ENCODE measurements around the gene SCRG1. TPM values are rescaled to one million over a fixed set of nuclear protein-coding genes. Genes with fewer than 3 reads are reported as not detected.
A peak's percentile ranks its signal among the peaks of the same experiment; 100 is the strongest.

Gene SCRG1
- total RNA-seq, 1 donor from 2014 or later: 0.49 TPM

GRCh38 chr4:173371292-173372192 lies 27.4 kb downstream of the SCRG1 start:
- Histone ChIP-seq H3K36me3 (no peaks in the 10 kb centered on the region), H3K27me3 (no peaks in the 10 kb centered on the region), H3K4me3 (peak overlapping the region; percentile 88 to 89), H3K4me1 (peaks cover 47% of the 10 kb centered on the region), H3K27ac (peak overlapping the region; percentile 99), H3K9me3 (no peaks in the 10 kb centered on the region)
- peak in 1 of 2 donors; percentile 92 for DNase-seq (ENCODE audit: extremely low spot score in 2 of 2)
- TF ChIP-seq CTCF (IDR thresholded peaks at IDR 0.05) (no peak), POLR2AphosphoS5 (IDR thresholded peaks at IDR 0.05; ENCODE audit: insufficient read depth in 1 of 2, low read depth in 1 of 2) (peak; percentile 61 to 69)
- intact Hi-C loops (cut with DNase I): no loop called here

GRCh38 chr4:173370477-173371291 lies 28.2 kb downstream of the SCRG1 start, which contains the start of gene SAP30:
Gene SAP30, plus strand, starts transcription at chr4:173370954. Its CDS starts 229 bp downstream, at chr4:173371183.
- DNase-seq (ENCODE audit: extremely low spot score in 2 of 2): peak; percentile 98 to 99
- no peaks in the 10 kb centered on the region for H3K27me3 ChIP-seq
- TF ChIP-seq POLR2A (IDR thresholded peaks at IDR 0.05) (peak; percentile 36 to 99), CTCF (IDR thresholded peaks at IDR 0.05) (no peak), POLR2AphosphoS5 (IDR thresholded peaks at IDR 0.05; ENCODE audit: insufficient read depth in 1 of 2, low read depth in 1 of 2) (peak; percentile 87 to 99)
- peak within 1 kb of the TSS; percentile 88 to 89 for H3K4me3 ChIP-seq
- intact Hi-C loops (cut with DNase I): no loop called here
- H3K9me3 ChIP-seq: no peaks in the 10 kb centered on the region
- H3K4me1 ChIP-seq: peaks cover 47% of the 10 kb centered on the region
- no peaks in the 10 kb centered on the region for H3K36me3 ChIP-seq
- peak within 1 kb of the TSS; percentile 99 for H3K27ac ChIP-seq

DNA sequence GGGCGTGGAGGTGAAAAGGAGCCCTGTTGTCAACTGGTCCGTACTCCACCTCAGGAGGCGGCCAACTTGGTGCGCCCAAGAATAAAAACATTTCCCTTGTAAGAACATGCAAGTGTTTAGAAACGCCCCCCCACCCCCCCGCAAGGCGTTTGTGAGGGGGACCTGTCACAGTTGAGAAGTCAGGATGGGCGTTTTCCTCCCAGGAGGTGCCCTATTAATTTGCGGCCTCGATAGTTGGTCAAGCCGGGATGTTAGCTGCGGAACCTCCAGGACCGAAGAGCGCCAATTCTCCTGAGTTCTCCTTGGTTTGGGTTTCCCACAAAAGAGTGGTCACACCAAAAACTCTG lies 28.8 kb downstream of the SCRG1 start:
- H3K9me3 ChIP-seq: no peaks in the 10 kb centered on the region
- intact Hi-C loops (cut with DNase I): no loop called here
- peaks cover 47% of the 10 kb centered on the region for H3K4me1 ChIP-seq
- H3K27ac ChIP-seq: peak overlapping the region; percentile 99
- H3K4me3 ChIP-seq: peak overlapping the region; percentile 62 to 89
- TF ChIP-seq POLR2AphosphoS5 (IDR thresholded peaks at IDR 0.05; ENCODE audit: insufficient read depth in 1 of 2, low read depth in 1 of 2): no peak
- no peak for TF ChIP-seq CTCF (IDR thresholded peaks at IDR 0.05)
- no peak for TF ChIP-seq POLR2A (IDR thresholded peaks at IDR 0.05)
- H3K27me3 ChIP-seq: no peaks in the 10 kb centered on the region
- DNase-seq (ENCODE audit: extremely low spot score in 2 of 2): peak in 1 of 2 donors; percentile 97
- H3K36me3 ChIP-seq: no peaks in the 10 kb centered on the region

GRCh38 chr4:173367946-173368345 lies 31.0 kb downstream of the SCRG1 start:
- intact Hi-C loops (cut with DNase I): loop anchor here (2.0 kb wide), 1 partner anchor 37 kb away; no protein-coding TSS in a partner anchor
- no peak for TF ChIP-seq POLR2A (IDR thresholded peaks at IDR 0.05)
- no peak for TF ChIP-seq CTCF (IDR thresholded peaks at IDR 0.05)
- no peak for TF ChIP-seq POLR2AphosphoS5 (IDR thresholded peaks at IDR 0.05; ENCODE audit: insufficient read depth in 1 of 2, low read depth in 1 of 2)
- peaks cover 29% of the 10 kb centered on the region for H3K4me1 ChIP-seq
- no peaks in the 10 kb centered on the region for H3K36me3 ChIP-seq
- no peak overlapping the region for H3K27ac ChIP-seq
- no peak for DNase-seq (ENCODE audit: extremely low spot score in 2 of 2)
- H3K9me3 ChIP-seq: no peaks in the 10 kb centered on the region
- no peaks in the 10 kb centered on the region for H3K27me3 ChIP-seq
- H3K4me3 ChIP-seq: peak overlapping the region in 1 of 2 donors; percentile 29

All from vagina (tissue), 2 donors.